K562 (cell line): Measurements from ENCODE around the gene ZNF280C. TPM values are rescaled to one million over a fixed set of nuclear protein-coding genes. Genes with fewer than 3 reads are reported as not detected.
A peak's percentile ranks its signal among the peaks of the same experiment; 100 is the strongest.

Experiments
- CHCHD3 ChIP-seq: fragments of 250-450 bp; sonication (Bioruptor Pico); IDR thresholded peaks from 2 replicates; pipeline ENCODE4 v2.1.2; 2022; ENCODE audit warnings: mild to moderate bottlenecking
- FOXA3 ChIP-seq, 2 experiments: fragments of 450-650 bp in 1 of 2; sonication (generic) in 1 of 2; formaldehyde crosslinking; IDR thresholded peaks in 1 of 2; conservative IDR thresholded peaks in 1 of 2; 2 replicates each; pipeline versions ENCODE4 v1.4.0 to v1.8.0; 2020 to 2022; ENCODE audit warnings: mild to moderate bottlenecking in 2 of 2, missing genetic modification reagents in 1 of 2
- PHB2 ChIP-seq: fragments of 450-650 bp; IDR thresholded peaks from 2 replicates; pipeline ENCODE4 v1.6.1; 2017; ENCODE audit warnings: low read depth
- SMARCA4 ChIP-seq: fragments of 450-650 bp; IDR thresholded peaks from 2 replicates; pipeline ENCODE4 v1.6.1; 2016
- ZBTB17 ChIP-seq: fragments of 450-650 bp; formaldehyde crosslinking; IDR thresholded peaks from 2 replicates; pipeline ENCODE4 v1.4.0; 2020; ENCODE audit warnings: mild to moderate bottlenecking
- ZC3H8 ChIP-seq: fragments of 450-650 bp; IDR thresholded peaks from 2 replicates; pipeline ENCODE4 v1.6.1; 2017
- ZNF324 ChIP-seq: fragments of 250-450 bp; sonication (Bioruptor Pico); IDR thresholded peaks from 2 replicates; pipeline ENCODE4 v1.4.0; 2020; ENCODE audit warnings: mild to moderate bottlenecking
- ZNF354B ChIP-seq: fragments of 250-450 bp; sonication (Bioruptor Pico); IDR thresholded peaks from 2 replicates; pipeline ENCODE4 v1.4.0; 2020
- ZNF584 ChIP-seq: fragments of 200-800 bp; sonication (Bioruptor generic); IDR thresholded peaks from 2 replicates; pipeline ENCODE4 v1.6.1; 2016; ENCODE audit warnings: low read depth, mild to moderate bottlenecking, missing genetic modification characterization, missing compliant biosample characterization
- polyA plus RNA-seq, 8 experiments: library from polyadenylated mRNA; depleted of rRNA in 4 of 8; stranded (reverse) in 5 of 8; unstranded in 3 of 8; fragments of >200 nt; fragmentation: Nextera tagmentation in 2 of 8; fragmentation: Illumina TruSeq in 1 of 8; extraction: Ambion mirVana in 2 of 8; extraction: Trizol in 1 of 8; gene quantifications; 2 replicates each; pipeline versions ENCODE4 v1.2.1 to v1.2.3, GENCODE V29; 2011 to 2014; ENCODE audit warnings: inconsistent platforms in 1 of 8, missing spikeins in 1 of 8
- total RNA-seq, 7 experiments: library from RNA; depleted of rRNA in 6 of 7; stranded (reverse); fragments of >200 nt in 6 of 7; fragmentation: Illumina TruSeq in 2 of 7; extraction: Trizol in 2 of 7; gene quantifications; 2 replicates each; pipeline versions ENCODE4 v1.2.1 to v1.2.3, GENCODE V29; 2011 to 2021; ENCODE audit warnings: low replicate concordance in 1 of 7
- TF ChIP-seq, protein P1 (sequence below), 2 experiments: fragments of 450-650 bp in 1 of 2; sonication (generic) in 1 of 2; formaldehyde crosslinking in 1 of 2; IDR thresholded peaks; 2 replicates each; pipeline versions ENCODE4 v1.7.1 to v1.9.0; 2016 to 2022; ENCODE audit warnings: inconsistent platforms in 1 of 2, mild to moderate bottlenecking in 1 of 2, missing genetic modification reagents in 1 of 2
- TF ChIP-seq, protein P2 (sequence below): fragments of 250-450 bp; sonication (Bioruptor Pico); IDR thresholded peaks from 2 replicates; pipeline ENCODE4 v1.8.0; 2022; ENCODE audit warnings: inconsistent platforms
- TF ChIP-seq, protein P3 (sequence below): fragments of 450-650 bp; IDR thresholded peaks from 2 replicates; pipeline ENCODE4 v1.6.1; 2017; ENCODE audit warnings: antibody characterized with exemption
- TF ChIP-seq, protein P4 (sequence below): fragments of 250-450 bp; sonication (Bioruptor Pico); IDR thresholded peaks from 2 replicates; pipeline ENCODE4 v1.5.0; 2021

ZNF280C gene
- total and polyA plus RNA-seq, 9 of the 15 experiments (the other 6 are each of a cell fraction or from before 2014, with no cell fraction given) = 1.6 to 8.3 (median 4.4) TPM

DNA sequence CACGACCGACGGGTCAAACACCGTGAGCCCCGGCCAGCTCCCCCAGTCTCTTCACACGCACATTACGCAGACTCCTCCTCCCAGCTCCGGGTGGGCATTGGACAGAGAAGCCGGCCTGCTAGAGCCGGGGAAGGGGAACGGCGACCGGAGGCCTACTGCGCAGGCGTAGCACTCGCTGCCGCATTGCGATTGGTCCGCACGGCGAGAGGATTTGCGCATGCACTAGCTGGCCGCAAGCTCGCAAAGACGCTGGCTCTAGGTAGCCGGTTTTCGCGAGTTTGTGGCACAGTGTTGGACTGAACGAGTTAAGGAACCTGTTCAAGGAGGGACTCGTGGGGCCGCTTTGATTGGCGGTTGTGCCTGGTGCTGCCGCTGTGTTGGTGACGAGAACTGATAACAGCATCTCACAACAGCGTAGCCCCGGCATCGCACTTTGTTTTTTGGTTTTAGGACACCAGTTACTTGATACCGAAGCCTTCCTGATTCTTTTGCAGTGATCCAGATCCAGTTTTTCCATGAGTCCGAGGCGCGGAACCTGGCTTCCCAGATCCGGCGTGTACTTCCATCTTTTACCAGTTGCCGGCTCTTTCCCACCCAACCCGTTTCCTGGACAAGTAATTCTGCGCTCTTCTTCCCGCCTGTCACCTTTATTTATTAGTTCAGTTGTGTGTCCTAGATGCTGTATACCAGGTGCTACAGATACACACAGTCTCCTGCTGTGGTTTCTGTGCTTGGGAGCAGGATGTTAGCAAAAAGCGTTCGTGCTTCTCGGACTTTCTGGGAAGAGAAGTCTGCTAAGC, 102.8 kb downstream of the ZNF280C start, which contains the start of gene AIFM1 (continued):
- TF ChIP-seq, protein P1, sequence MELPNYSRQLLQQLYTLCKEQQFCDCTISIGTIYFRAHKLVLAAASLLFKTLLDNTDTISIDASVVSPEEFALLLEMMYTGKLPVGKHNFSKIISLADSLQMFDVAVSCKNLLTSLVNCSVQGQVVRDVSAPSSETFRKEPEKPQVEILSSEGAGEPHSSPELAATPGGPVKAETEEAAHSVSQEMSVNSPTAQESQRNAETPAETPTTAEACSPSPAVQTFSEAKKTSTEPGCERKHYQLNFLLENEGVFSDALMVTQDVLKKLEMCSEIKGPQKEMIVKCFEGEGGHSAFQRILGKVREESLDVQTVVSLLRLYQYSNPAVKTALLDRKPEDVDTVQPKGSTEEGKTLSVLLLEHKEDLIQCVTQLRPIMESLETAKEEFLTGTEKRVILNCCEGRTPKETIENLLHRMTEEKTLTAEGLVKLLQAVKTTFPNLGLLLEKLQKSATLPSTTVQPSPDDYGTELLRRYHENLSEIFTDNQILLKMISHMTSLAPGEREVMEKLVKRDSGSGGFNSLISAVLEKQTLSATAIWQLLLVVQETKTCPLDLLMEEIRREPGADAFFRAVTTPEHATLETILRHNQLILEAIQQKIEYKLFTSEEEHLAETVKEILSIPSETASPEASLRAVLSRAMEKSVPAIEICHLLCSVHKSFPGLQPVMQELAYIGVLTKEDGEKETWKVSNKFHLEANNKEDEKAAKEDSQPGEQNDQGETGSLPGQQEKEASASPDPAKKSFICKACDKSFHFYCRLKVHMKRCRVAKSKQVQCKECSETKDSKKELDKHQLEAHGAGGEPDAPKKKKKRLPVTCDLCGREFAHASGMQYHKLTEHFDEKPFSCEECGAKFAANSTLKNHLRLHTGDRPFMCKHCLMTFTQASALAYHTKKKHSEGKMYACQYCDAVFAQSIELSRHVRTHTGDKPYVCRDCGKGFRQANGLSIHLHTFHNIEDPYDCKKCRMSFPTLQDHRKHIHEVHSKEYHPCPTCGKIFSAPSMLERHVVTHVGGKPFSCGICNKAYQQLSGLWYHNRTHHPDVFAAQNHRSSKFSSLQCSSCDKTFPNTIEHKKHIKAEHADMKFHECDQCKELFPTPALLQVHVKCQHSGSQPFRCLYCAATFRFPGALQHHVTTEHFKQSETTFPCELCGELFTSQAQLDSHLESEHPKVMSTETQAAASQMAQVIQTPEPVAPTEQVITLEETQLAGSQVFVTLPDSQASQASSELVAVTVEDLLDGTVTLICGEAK (IDR thresholded peaks at IDR 0.05) = peak; percentile 65
- TF ChIP-seq, protein P1 (CRISPR knock-in tag; IDR thresholded peaks at IDR 0.05) = no peak
- TF ChIP-seq ZC3H8 = no peak
- no peak for TF ChIP-seq ZBTB17 (CRISPR knock-in tag)
- no peak; the same call in 1 of the 2 replicates for TF ChIP-seq CHCHD3 (CRISPR knock-in tag)
- TF ChIP-seq, protein P2, sequence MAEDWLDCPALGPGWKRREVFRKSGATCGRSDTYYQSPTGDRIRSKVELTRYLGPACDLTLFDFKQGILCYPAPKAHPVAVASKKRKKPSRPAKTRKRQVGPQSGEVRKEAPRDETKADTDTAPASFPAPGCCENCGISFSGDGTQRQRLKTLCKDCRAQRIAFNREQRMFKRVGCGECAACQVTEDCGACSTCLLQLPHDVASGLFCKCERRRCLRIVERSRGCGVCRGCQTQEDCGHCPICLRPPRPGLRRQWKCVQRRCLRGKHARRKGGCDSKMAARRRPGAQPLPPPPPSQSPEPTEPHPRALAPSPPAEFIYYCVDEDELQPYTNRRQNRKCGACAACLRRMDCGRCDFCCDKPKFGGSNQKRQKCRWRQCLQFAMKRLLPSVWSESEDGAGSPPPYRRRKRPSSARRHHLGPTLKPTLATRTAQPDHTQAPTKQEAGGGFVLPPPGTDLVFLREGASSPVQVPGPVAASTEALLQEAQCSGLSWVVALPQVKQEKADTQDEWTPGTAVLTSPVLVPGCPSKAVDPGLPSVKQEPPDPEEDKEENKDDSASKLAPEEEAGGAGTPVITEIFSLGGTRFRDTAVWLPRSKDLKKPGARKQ (CRISPR knock-in tag) = no peak
- no peak; the same call in 1 of the 2 replicates for TF ChIP-seq SMARCA4
- TF ChIP-seq FOXA3 (CRISPR knock-in tag; conservative IDR thresholded peaks at IDR 0.05 in 1 of 2, IDR thresholded peaks at IDR 0.05 in 1 of 2) = no peak
- TF ChIP-seq ZNF324 (CRISPR knock-in tag) = no peak
- TF ChIP-seq, protein P3, sequence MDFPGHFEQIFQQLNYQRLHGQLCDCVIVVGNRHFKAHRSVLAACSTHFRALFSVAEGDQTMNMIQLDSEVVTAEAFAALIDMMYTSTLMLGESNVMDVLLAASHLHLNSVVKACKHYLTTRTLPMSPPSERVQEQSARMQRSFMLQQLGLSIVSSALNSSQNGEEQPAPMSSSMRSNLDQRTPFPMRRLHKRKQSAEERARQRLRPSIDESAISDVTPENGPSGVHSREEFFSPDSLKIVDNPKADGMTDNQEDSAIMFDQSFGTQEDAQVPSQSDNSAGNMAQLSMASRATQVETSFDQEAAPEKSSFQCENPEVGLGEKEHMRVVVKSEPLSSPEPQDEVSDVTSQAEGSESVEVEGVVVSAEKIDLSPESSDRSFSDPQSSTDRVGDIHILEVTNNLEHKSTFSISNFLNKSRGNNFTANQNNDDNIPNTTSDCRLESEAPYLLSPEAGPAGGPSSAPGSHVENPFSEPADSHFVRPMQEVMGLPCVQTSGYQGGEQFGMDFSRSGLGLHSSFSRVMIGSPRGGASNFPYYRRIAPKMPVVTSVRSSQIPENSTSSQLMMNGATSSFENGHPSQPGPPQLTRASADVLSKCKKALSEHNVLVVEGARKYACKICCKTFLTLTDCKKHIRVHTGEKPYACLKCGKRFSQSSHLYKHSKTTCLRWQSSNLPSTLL = no peak
- TF ChIP-seq, protein P4, sequence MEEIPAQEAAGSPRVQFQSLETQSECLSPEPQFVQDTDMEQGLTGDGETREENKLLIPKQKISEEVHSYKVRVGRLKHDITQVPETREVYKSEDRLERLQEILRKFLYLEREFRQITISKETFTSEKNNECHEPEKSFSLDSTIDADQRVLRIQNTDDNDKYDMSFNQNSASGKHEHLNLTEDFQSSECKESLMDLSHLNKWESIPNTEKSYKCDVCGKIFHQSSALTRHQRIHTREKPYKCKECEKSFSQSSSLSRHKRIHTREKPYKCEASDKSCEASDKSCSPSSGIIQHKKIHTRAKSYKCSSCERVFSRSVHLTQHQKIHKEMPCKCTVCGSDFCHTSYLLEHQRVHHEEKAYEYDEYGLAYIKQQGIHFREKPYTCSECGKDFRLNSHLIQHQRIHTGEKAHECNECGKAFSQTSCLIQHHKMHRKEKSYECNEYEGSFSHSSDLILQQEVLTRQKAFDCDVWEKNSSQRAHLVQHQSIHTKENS (CRISPR knock-in tag) = no peak
- TF ChIP-seq ZNF354B = no peak
- no peak for TF ChIP-seq ZNF584
- no peak; the same call in 1 of the 2 replicates for TF ChIP-seq PHB2
